SK-N-SH treated with all-trans-retinoic acid at 6 μM for 48 hours (cell line): ENCODE results near the gene U2SURP.
"Not testable (repeated sequence)": the region's sequence is repeated elsewhere in the genome, so short reads cannot be mapped to it uniquely, and the experiment has no call there.

Experiments
- ARNTL ChIP-seq: fragments of 450-650 bp; formaldehyde crosslinking; IDR thresholded peaks from 2 replicates; pipeline ENCODE4 v1.5.0; 2020; ENCODE audit warnings: low read depth, mild to moderate bottlenecking, moderate library complexity, borderline replicate concordance
- BACH2 ChIP-seq: fragments of 250-450 bp; sonication (Bioruptor Pico); IDR thresholded peaks from 2 replicates; pipeline ENCODE4 v1.9.0; 2021; ENCODE audit warnings: mild to moderate bottlenecking, borderline replicate concordance
- ESRRG ChIP-seq: fragments of 250-450 bp; sonication (Bioruptor Pico); IDR thresholded peaks from 2 replicates; pipeline ENCODE4 v1.6.1; 2021; ENCODE audit warnings: mild to moderate bottlenecking
- RARB ChIP-seq: fragments of 250-450 bp; sonication (Bioruptor Pico); IDR thresholded peaks from 2 replicates; pipeline ENCODE4 v1.8.0; 2021; ENCODE audit warnings: mild to moderate bottlenecking, moderate library complexity
- SNAI2 ChIP-seq: fragments of 250-450 bp; sonication (Bioruptor Pico); IDR thresholded peaks from 2 replicates; pipeline ENCODE4 v1.5.0; 2020; ENCODE audit warnings: mild to moderate bottlenecking, moderate library complexity
- TCF4 ChIP-seq: fragments of 250-450 bp; sonication (Bioruptor Pico); IDR thresholded peaks from 2 replicates; pipeline ENCODE4 v1.8.0; 2021; ENCODE audit warnings: mild to moderate bottlenecking, moderate library complexity, borderline replicate concordance
- TOX ChIP-seq: fragments of 250-450 bp; sonication (Bioruptor Pico); IDR thresholded peaks from 2 replicates; pipeline ENCODE4 v1.8.0; 2021; ENCODE audit warnings: mild to moderate bottlenecking, moderate library complexity, borderline replicate concordance
- ZC3H10 ChIP-seq: fragments of 250-450 bp; sonication (Bioruptor Pico); IDR thresholded peaks from 2 replicates; pipeline ENCODE4 v1.5.1; 2021; ENCODE audit warnings: mild to moderate bottlenecking, moderate library complexity
- ZNF70 ChIP-seq: fragments of 450-650 bp; formaldehyde crosslinking; IDR thresholded peaks from 2 replicates; pipeline ENCODE4 v1.5.0; 2020; ENCODE audit warnings: mild to moderate bottlenecking, moderate library complexity
- TF ChIP-seq, protein P1 (sequence below): fragments of 250-450 bp; sonication (Bioruptor Pico); IDR thresholded peaks from 2 replicates; pipeline ENCODE4 v1.5.1; 2020; ENCODE audit warnings: low read depth, mild to moderate bottlenecking, moderate library complexity
- TF ChIP-seq, protein P2 (sequence below): fragments of 250-450 bp; sonication (Bioruptor Pico); IDR thresholded peaks from 2 replicates; pipeline ENCODE4 v1.5.1; 2021; ENCODE audit warnings: mild to moderate bottlenecking, moderate library complexity
- TF ChIP-seq, protein P3 (sequence below): fragments of 250-450 bp; sonication (Bioruptor Pico); IDR thresholded peaks from 2 replicates; pipeline ENCODE4 v1.8.0; 2020; ENCODE audit warnings: mild to moderate bottlenecking, moderate library complexity, borderline replicate concordance
- TF ChIP-seq, protein P4 (sequence below): fragments of 250-450 bp; sonication (Bioruptor Pico); IDR thresholded peaks from 2 replicates; pipeline ENCODE4 v1.8.0; 2021; ENCODE audit warnings: low read depth, mild to moderate bottlenecking, moderate library complexity, borderline replicate concordance

DNA sequence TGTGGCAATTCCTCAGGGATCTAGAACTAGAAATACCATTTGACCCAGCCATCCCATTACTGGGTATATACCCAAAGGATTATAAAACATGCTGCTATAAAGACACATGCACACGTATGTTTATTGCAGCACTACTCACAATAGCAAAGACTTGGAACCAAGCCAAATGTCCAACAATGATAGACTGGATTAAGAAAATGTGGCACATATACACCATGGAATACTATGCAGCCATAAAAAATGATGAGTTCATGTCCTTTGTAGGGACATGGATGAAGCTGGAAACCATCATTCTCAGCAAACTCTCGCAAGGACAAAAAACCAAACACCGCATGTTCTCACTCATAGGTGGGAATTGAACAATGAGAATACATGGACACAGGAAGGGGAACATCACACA, 12.5 kb upstream of the U2SURP start:
- TF ChIP-seq, protein P1, sequence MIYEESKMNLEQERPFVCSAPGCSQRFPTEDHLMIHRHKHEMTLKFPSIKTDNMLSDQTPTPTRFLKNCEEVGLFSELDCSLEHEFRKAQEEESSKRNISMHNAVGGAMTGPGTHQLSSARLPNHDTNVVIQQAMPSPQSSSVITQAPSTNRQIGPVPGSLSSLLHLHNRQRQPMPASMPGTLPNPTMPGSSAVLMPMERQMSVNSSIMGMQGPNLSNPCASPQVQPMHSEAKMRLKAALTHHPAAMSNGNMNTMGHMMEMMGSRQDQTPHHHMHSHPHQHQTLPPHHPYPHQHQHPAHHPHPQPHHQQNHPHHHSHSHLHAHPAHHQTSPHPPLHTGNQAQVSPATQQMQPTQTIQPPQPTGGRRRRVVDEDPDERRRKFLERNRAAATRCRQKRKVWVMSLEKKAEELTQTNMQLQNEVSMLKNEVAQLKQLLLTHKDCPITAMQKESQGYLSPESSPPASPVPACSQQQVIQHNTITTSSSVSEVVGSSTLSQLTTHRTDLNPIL (CRISPR knock-in tag), result not testable (repeated sequence)
- not testable (repeated sequence) for TF ChIP-seq TCF4 (CRISPR knock-in tag); SNAI2 (CRISPR knock-in tag); RARB (CRISPR knock-in tag); ESRRG (CRISPR knock-in tag); ZC3H10 (CRISPR knock-in tag); ZNF70; BACH2 (CRISPR knock-in tag); TOX; ARNTL (CRISPR knock-in tag)
- TF ChIP-seq, protein P2, sequence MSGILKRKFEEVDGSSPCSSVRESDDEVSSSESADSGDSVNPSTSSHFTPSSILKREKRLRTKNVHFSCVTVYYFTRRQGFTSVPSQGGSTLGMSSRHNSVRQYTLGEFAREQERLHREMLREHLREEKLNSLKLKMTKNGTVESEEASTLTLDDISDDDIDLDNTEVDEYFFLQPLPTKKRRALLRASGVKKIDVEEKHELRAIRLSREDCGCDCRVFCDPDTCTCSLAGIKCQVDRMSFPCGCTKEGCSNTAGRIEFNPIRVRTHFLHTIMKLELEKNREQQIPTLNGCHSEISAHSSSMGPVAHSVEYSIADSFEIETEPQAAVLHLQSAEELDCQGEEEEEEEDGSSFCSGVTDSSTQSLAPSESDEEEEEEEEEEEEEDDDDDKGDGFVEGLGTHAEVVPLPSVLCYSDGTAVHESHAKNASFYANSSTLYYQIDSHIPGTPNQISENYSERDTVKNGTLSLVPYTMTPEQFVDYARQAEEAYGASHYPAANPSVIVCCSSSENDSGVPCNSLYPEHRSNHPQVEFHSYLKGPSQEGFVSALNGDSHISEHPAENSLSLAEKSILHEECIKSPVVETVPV (CRISPR knock-in tag), result not testable (repeated sequence)
- TF ChIP-seq, protein P3, sequence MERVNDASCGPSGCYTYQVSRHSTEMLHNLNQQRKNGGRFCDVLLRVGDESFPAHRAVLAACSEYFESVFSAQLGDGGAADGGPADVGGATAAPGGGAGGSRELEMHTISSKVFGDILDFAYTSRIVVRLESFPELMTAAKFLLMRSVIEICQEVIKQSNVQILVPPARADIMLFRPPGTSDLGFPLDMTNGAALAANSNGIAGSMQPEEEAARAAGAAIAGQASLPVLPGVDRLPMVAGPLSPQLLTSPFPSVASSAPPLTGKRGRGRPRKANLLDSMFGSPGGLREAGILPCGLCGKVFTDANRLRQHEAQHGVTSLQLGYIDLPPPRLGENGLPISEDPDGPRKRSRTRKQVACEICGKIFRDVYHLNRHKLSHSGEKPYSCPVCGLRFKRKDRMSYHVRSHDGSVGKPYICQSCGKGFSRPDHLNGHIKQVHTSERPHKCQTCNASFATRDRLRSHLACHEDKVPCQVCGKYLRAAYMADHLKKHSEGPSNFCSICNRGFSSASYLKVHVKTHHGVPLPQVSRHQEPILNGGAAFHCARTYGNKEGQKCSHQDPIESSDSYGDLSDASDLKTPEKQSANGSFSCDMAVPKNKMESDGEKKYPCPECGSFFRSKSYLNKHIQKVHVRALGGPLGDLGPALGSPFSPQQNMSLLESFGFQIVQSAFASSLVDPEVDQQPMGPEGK (CRISPR knock-in tag), result not testable (repeated sequence)
- TF ChIP-seq, protein P4, sequence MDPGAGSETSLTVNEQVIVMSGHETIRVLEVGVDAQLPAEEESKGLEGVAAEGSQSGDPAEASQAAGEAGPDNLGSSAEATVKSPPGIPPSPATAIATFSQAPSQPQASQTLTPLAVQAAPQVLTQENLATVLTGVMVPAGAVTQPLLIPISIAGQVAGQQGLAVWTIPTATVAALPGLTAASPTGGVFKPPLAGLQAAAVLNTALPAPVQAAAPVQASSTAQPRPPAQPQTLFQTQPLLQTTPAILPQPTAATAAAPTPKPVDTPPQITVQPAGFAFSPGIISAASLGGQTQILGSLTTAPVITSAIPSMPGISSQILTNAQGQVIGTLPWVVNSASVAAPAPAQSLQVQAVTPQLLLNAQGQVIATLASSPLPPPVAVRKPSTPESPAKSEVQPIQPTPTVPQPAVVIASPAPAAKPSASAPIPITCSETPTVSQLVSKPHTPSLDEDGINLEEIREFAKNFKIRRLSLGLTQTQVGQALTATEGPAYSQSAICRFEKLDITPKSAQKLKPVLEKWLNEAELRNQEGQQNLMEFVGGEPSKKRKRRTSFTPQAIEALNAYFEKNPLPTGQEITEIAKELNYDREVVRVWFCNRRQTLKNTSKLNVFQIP, result not testable (repeated sequence)
